GM18867 (cell line): ENCODE measurements around the gene ANKRD33B.

Experiments used
- ATAC-seq: cut with Tn5 transposase; IDR thresholded peaks from one replicate; pipeline ENCODE4 v1.9.1; 2021; ENCODE audit warnings: mild to moderate bottlenecking, moderate library complexity; ENCODE audit not compliant: unreplicated experiment

Gene ANKRD33B

DNA sequence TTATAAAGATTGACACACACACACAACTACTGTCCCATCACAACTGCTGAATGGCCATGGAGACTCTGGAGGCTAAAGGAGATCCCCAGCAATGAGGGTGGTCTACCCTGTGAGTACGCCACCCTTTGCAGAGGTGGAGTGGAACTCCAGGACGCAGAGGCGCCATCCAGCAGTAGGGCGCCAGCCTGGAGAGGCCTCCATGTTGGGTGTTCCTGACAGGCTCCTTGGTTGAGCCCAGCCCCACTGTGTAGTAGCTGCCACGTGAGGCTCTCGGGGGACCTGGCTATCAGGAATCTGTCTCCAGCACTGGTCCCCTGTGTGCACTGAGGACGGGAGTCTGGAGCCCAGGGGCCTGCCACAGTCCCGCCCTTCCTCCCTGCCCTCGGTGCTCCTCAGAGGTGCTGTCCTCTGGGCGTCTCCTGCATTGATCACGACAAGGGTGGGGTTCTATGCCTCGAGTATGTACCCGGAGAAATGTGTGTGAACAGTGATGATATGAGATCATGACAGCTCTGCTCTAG lies 124.8 kb downstream of the ANKRD33B start:
- no peak for ATAC-seq

DNA sequence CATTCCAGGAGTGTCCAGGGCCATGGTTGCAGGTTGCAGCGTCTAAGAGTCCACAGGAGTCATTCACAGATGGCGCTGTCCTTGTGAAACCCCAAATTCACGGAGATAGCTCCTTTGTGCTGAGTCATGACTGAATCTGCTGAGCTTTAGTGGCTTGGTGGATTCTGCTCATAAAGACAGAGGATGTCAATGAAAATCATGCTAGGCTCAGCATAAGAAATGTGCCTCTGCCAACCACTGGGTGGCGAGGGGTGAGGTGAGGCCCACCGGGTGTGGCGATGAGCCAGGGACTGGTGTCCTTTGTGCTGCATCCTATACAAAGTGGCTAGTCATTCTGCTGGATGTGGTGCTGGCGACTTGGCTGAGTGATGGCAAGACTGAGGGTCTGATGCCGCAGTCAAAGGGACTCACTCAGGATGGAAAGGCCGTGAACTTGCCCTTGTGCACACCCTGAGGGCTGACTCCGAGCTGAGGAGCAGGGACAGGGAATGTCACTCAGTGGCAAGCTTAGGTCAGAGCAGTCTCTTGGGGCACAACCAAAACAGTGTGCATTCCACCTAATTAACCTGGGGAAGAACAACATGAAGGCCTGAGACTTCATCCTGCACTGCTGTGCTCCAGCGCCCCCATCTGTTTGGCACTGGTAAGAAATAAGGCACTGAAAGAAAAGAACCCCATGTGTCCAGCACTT lies 125.7 kb downstream of the ANKRD33B start:
- peak; percentile 29 for ATAC-seq

DNA sequence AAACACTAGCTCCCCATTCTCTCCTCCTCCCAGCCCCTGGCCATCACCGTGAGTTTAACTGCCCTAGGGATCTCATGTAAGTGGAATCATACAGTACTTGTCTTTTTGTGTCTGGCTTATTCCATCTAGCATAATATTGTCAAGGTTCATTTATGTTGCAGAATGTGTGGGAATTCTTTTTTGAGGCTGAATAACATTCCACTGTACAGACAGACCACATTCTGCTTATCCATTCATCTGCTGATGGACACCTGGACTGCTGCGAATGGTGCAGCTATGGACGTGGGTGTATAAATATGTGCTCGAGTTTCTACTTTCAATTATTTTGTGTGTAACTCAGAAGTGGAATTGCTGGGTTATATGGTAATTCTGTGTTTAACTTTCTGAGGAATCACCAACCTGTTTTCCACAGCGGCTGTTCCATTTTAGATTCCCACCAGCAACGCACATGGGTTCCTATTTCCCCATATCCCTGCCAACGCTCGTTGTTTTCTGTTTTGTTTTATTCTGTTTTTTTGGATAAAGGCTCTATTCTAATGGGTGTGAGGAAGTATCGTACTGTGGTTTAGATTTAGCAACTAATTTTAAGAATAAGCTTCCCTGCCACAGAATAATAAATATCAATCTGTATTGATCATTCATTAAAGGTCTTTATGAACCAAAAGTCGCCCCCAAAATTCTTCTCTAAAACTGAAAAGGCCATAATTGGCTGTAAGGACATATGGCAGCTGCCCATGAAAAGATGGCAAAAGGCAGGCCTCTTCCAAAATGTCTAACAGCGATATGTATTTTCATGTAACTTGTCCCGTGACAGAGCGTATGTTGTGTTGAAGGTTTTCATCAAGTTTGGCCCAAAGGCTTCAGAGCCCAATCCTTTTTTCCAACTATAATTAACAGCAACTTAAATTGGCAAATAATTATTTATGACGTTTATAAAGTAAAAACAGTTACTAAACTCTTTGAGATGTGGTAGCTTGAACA lies 126.9 kb downstream of the ANKRD33B start:
- ATAC-seq, result no peak

DNA sequence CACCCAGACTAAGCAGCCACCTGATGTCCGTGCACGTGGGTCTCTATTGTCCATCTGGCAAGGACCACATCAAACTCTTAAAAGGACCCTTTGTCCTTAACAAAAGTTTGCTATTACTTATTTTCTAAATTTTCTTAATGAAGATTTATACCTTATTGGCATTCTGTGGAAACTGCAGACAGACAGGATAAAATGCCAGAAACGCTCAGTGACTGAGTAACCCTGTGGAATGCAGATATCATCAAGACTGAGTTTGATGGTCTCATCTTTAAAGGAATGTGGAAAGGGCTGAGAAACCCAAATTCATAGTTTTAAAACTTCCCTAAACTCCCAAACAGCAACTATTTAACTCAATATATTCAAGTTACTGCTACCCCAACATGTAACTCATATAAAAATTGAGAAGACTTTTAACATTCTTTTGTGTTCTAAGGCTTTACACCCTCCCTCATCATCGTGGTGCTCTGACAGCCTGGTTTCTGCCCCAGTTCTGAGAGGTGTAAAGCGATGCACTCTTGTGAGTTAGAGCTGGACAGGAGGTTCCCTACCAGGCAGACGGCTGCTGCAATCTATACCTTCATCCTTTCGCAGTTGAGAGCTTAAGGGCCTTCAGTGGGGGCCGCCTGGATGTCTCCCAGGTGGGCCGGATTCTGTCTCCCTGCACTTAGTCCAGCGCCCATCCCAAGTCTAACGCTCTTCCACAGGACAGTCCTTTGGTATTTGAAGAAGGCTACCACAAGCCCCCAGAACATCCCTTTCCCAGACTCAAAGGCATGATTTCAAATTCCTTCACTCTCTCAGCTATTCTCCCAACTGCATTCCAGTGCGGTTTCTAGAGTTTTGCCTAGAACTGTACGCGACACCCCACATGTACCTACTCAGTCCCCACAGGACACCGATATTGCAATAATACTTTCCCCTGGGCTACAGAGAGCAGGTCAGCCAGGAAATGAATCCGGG lies 128.2 kb downstream of the ANKRD33B start:
- no peak for ATAC-seq

DNA sequence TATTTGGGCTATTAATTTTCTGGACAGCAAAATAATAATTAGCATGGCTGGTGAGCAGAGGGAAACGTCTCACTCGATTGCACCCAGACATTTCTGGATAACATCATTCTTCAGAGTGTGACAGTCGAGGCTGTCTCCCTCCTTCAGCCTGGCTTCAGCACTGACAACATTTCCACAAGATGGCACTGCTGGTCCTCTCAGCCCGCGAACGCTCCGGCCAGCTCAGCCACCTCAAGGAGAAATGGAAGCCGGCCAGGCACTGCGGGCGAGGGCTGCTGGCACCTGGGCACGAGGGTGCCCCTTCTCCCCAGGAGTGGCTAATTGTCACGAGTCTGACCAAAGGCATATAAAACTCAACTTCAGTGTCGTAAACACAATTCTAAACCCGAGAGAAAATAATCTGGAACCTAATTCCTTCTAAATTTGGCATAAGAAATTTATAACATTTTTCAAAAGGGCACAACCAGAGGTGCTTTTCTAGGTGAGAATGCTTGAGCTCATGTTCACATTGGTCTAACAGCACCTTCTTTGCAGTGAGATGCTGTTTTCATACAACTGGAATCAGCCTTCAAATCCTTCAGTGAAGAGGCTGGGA lies 131.3 kb downstream of the ANKRD33B start:
- peak; percentile 54 for ATAC-seq

DNA sequence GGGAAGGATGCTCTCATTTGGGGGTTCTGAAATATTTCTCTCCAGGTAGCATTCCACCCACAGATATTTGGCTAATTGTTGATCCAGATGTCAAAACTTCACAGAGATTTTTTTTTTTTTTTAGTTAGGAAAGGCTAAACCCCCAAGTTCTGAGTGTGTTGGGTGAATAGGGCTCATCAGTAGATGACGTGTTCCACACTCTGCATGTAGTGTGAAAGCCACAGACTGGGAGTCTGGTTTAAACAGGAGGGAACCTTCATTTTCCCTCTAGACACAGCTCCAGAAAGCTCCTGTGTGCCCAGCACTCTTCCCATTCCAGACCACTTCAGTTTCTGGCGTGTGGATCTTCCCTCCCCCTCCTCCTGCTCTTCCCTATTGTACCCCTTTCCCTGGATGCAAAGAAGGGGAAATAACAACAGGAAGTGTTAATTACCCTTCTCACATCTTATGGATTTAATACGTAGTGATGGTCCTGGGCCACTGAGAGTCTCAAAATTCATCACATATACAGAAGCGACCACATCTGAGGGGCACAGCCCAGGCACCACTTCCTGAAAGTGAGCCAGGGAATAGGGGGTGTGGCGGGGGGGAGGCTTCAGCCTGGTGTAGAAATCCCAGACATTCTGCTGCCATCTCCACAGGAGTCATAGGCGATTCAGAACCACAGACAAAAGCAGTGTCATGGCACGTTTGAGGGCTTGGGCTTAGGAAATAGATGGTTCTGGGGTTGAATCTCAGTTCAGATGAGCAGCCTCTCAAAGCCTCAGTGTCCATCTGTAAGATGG lies 132.1 kb downstream of the ANKRD33B start:
- no peak for ATAC-seq

DNA sequence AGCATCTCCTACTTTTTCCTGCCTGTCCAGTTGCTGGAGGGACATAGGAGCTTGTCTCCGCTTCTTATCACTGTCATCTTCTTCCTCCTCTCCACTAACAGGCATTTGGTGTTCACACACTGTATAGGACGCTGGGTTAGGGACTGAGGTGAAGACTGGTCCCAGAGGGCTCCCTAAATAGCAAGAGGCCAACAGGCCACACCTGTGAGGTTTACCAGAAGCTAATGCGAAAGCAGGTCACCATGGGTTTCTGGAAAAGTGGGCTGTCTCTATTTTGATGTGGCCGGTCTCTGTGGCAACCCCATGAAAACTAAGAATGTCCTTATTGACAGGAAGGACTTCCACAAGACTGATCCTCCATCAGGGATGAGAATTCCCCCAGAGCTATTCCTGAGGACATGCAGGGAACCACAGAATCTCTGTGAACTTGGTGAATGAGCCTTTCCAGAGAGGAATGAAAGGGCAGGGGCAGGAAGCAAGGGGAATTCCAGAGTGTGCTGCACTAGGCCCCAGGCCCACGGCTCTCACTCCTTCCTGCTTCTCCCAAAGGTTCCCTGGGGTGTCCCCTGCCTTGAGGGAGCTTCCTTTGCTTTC lies 135.5 kb downstream of the ANKRD33B start:
- ATAC-seq, result peak; percentile 43

DNA sequence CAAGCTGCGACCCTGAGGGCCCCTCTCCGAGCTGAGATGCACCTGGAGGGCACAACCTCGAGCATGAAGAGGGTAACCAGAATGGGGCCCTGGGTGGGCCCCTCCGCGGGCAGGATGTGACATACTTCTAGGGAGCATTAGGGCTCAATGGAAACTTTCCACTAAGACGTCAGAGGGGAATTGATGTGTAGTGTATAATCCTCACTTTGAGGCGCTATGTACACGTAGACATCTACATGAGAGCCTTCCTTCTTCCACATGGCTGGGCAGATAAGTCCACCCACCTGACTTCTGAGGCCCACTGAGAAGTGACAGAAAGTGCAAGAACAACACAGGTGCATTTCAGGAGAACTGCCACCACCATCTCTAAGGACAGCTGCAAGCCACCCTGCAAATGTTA lies 136.1 kb downstream of the ANKRD33B start:
- peak; percentile 77 for ATAC-seq

DNA sequence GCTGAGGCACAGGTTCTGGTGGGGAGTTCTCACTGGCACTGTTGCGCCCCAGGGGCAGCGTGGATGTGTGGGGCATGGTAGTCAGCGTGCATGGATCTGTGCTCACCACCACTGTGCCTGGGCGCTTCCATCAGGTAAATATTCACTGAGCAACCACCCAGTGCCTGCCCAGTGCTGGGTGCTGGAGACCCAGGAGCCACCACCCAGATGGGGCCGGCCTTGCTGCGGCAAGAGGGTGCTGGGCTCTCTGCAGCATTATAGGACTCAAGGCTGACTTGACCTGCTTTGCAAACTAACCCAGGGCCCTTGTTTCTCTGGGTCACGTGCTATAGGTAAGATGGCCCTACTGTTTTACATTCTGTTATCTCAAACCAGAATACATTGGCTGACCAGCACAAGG lies 136.6 kb downstream of the ANKRD33B start:
- no peak for ATAC-seq

DNA sequence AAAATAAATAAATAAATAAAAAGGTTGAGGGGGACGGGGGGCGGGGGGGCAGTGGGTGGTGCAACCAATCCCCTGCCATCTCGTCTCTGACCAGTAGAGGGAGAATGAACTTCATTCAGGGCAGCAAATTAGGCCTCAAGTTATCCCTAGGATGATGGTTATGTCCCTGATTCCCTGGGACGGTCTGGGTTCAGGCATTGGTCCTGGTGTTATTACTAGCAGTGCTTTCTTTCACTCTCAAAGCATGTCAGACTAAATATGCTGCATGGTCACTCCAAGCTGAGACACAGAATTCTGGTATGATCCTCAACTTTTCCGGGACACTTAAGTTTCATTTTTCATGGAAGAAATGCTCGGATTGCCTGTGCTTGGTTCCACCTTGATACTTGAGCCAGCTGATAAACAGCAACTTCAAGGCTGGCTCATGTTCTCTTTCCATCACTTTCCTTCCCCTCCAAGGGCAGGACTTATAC lies 137.7 kb downstream of the ANKRD33B start:
- no peak for ATAC-seq

DNA sequence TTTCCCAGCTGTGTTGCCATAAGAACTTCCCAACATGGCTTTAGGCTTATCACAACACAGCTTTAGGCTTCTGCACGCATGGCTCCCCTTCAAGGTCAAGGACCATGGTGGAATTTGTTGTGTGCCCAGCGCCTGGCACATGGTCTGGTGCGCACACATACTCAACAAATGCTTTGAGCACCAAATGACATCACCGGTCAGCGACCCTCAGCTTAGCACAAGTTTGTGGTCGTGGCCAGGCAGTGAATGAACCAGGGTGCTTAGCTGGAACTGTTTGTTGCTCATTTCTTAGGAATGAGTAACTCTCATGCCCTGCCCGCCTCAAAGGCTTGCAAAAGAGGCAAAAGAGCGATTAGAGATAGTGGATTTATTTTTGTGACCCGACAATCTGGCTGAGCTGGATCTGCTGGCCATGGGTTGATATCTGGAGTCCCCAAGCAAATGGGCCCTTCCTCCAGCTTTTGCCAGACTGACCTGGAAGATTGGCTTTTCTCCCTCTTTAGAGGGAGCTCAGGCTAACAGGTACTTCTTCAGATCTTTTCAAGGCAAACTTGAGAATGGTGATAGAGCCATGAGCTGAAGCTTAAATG lies 138.3 kb downstream of the ANKRD33B start:
- ATAC-seq, result no peak

DNA sequence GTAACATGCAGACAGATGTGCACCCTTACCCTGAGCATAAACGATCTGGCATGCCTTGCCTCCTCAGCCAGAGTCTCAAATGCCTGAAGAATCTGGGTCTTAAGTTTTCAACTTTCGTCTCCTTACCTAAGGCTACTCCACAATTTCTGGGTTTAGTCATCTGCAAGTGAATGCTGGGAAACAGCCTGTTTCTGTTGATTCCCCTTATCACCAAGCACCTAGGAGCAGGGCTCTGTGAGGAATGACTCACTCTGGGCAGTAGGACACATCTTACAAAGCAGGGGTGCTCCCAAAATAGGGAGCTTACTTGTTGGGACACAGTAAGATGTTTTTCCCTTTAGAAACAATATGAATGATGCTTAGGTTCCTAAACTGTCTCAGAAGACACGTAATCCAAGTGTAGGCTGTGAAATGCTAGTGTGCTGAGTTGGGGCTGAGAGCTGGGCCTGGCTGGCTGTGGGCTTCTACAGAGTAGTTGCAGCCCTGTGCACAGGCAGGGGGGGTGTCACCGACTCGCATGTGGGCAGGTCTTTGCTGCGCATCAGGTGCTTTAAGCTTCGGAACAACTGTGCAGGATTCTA lies 139.1 kb downstream of the ANKRD33B start:
- no peak for ATAC-seq

DNA sequence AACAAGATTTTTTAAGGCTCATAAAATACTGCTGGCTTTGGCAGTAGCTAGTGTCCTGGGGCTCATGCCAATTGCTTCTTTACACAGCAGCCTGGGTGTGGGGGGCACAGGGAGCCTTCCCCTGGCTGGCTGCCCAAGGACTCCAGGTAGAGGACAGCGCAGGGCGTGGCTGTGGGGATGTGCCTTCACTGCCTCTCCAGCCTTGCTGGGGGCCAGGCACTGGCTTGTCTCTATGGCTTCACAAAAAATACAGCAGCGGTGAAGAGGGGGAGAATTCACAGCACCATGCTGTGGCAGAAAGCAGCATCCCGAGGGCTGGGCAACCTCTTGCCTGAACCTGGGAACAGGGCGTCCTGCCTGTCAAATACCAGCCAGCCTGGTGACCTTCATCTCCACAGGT lies 139.8 kb downstream of the ANKRD33B start:
- ATAC-seq, result no peak

DNA sequence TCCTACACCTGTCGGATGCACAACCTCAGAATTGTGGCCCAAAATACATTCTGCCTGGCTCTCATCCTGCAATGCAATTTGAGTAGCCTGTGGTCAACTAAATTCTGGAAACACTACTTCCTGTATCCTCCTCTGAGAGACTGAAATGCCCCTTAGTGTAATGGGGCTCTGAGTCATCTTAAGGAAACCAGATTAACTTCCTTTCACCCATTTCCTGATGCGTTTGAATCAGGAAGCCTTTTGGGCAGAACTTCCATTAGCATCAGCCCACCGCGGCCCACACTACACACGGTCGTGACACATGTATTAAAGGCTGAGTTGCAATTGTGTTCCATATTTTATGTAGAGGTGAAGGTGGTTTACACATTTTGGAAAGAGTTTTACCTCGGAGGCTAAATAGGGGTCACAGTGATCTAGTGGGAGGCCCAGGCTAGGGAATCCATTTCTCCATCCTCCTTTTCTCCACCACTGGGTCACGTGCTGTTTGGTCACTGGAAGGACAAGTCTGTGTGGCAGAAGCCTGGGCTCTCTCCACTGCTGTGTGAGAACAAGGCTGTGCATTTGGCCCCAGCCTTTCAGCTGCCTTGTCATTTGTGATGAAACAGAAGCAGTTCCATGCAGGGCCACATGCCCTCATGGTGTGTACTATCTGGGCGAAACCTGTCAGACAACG lies 141.2 kb downstream of the ANKRD33B start:
- no peak for ATAC-seq

DNA sequence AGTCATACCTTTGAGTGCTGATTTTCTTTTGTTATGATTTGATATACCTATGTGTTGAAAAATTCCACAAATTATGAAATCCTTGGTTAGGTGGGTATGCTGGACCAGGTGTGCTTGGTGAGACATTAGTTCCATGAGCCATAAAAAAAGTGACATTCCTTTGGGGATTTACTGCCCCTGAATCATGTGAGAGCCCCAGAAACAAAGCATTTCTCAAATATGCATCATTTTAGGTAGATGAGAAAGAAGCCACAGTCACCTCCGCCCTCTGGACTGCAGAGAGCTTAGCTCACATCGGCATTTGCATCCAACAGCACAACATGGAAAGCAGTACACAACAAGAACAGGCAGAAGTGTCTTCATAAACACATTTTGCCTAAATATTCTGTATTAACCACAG lies 141.9 kb downstream of the ANKRD33B start:
- no peak for ATAC-seq

DNA sequence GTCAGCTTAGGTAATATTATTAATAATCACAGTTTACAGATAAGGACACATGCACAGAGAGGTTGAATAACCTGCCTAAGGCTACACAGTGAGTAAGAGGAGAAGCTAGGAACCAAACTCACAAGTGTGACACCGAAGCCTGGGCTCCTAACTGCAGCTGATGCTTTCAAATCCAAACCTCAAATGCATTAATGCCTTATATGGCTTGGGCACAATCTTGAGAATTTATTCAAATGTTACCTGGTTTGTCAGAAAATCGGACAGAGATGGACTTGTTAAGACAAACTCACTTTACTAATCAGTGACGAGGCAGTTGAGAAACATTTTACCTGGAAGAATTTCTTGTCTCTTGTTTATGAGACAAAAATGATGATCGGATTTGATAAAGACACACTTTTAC lies 142.5 kb downstream of the ANKRD33B start:
- ATAC-seq, result no peak
